Astrocyte (in vitro differentiated cells and primary cell): ENCODE data around the gene PALLD. TPM values are rescaled to one million over a fixed set of nuclear protein-coding genes. Genes with fewer than 3 reads are reported as not detected.

ENCODE experiments used
- DNase-seq: peaks from one replicate; pipeline ENCODE4 v3.0.0-alpha.2; 2010; ENCODE audit warnings: low read depth
- FAIRE-seq: peaks from 2 replicates; lab custom pipeline; 2011; peaks lifted over from hg19 to GRCh38; lab: Jason Lieb, UNC
- H2AFZ ChIP-seq: 2 replicates; pipeline ENCODE4 v1.6.0; 2012; ENCODE audit warnings: low read depth, low read length, inconsistent platforms
- H3K27ac ChIP-seq: 2 replicates; pipeline ENCODE4 v1.5.1; 2011; ENCODE audit warnings: low read depth, low read length, inconsistent platforms
- H3K27me3 ChIP-seq: 2 replicates; pipeline ENCODE4 v1.6.0; 2011; ENCODE audit warnings: low read length, inconsistent platforms; ENCODE audit not compliant: insufficient read depth
- H3K36me3 ChIP-seq: 2 replicates; pipeline ENCODE4 v1.5.1; 2011; ENCODE audit warnings: low read length, inconsistent platforms; ENCODE audit not compliant: insufficient read depth
- H3K4me1 ChIP-seq: 2 replicates; pipeline ENCODE4 v1.5.1; 2011; ENCODE audit warnings: low read length, inconsistent platforms; ENCODE audit not compliant: insufficient read depth
- H3K4me2 ChIP-seq: 2 replicates; pipeline ENCODE4 v1.6.0; 2012; ENCODE audit warnings: low read length, inconsistent platforms
- H3K4me3 ChIP-seq: 2 replicates; pipeline ENCODE4 v1.5.1; 2011; ENCODE audit warnings: low read depth, mild to moderate bottlenecking, low read length, inconsistent platforms; ENCODE audit not compliant: insufficient read depth
- H3K79me2 ChIP-seq: 2 replicates; pipeline ENCODE4 v1.6.0; 2012; ENCODE audit warnings: mild to moderate bottlenecking, low read length, inconsistent platforms; ENCODE audit not compliant: insufficient read depth
- H3K9ac ChIP-seq: 2 replicates; pipeline ENCODE4 v1.6.0; 2012; ENCODE audit warnings: mild to moderate bottlenecking, low read length, inconsistent platforms
- H3K9me3 ChIP-seq: 2 replicates; pipeline ENCODE4 v1.5.1; 2012; ENCODE audit warnings: low read depth, mild to moderate bottlenecking, low read length, inconsistent platforms; ENCODE audit not compliant: insufficient read depth
- H4K20me1 ChIP-seq: 2 replicates; pipeline ENCODE4 v1.6.0; 2012; ENCODE audit warnings: low read length, inconsistent platforms; ENCODE audit not compliant: insufficient read depth
- H3K27ac Mint-ChIP-seq: one replicate; pipeline ENCODE4 v1.8.0; 2021; ENCODE audit warnings: mild to moderate bottlenecking, mixed read lengths; ENCODE audit not compliant: unreplicated experiment
- H3K27me3 Mint-ChIP-seq: one replicate; pipeline ENCODE4 v1.8.0; 2021; ENCODE audit warnings: low read depth, mixed read lengths; ENCODE audit not compliant: unreplicated experiment
- H3K36me3 Mint-ChIP-seq: one replicate; pipeline ENCODE4 v1.8.0; 2021; ENCODE audit warnings: low read depth, mixed read lengths; ENCODE audit not compliant: unreplicated experiment
- H3K4me1 Mint-ChIP-seq: one replicate; pipeline ENCODE4 v1.8.0; 2021; ENCODE audit warnings: low read depth, mixed read lengths; ENCODE audit not compliant: unreplicated experiment
- H3K4me3 Mint-ChIP-seq: one replicate; pipeline ENCODE4 v1.8.0; 2021; ENCODE audit warnings: mild to moderate bottlenecking, moderate library complexity, mixed read lengths; ENCODE audit not compliant: unreplicated experiment
- H3K9me3 Mint-ChIP-seq: one replicate; pipeline ENCODE4 v1.8.0; 2021; ENCODE audit warnings: mild to moderate bottlenecking, mixed read lengths; ENCODE audit not compliant: unreplicated experiment
- EZH2 ChIP-seq: IDR thresholded peaks from 2 replicates; pipeline ENCODE4 v1.6.1; 2012; ENCODE audit warnings: mild to moderate bottlenecking, low read length, inconsistent platforms; ENCODE audit not compliant: insufficient read depth
- total RNA-seq: library from RNA; stranded (reverse); gene quantifications from 2 replicates; pipeline ENCODE4 v1.2.1, GENCODE V29; 2021
- TF ChIP-seq, protein P1 (sequence below): IDR thresholded peaks from 2 replicates; pipeline ENCODE4 v1.5.1; 2011; ENCODE audit warnings: low read depth, mild to moderate bottlenecking, inconsistent platforms, low read length, moderate library complexity; ENCODE audit not compliant: insufficient read depth

Gene PALLD
- total RNA-seq, 1 donor from 2014 or later: 498 TPM

DNA sequence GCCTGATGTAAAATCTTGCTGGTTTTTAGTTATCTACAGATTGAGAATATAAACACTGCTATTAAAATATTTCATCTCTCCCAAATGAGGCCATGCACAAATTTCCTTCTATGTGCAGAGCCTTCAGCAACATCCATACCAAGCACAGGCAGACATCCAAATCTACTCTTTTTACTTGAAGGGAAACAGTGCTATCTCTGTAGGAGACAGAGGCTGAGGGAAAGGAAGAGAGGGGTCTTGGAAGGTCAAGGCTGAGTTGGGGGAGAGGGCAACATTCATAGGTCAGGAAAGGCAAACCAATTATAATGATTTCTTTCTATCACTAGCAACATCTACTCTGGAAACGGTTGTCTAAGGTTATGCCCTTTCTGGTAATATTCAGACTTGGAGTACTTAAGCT is 273.0 kb downstream of the PALLD start:
- Histone ChIP-seq H3K36me3 (peaks cover 6% of the 10 kb centered on the region), H2AFZ (no peak overlapping the region), H4K20me1 (no peaks in the 10 kb centered on the region), H3K27ac (peak overlapping the region; percentile 65), H3K4me2 (peak overlapping the region; percentile 69), H3K9ac (no peak overlapping the region), H3K27me3 (no peaks in the 10 kb centered on the region), H3K9me3 (no peaks in the 10 kb centered on the region), H3K79me2 (peaks cover 6% of the 10 kb centered on the region), H3K4me3 (no peak overlapping the region), H3K4me1 (peaks cover 39% of the 10 kb centered on the region)
- Mint-ChIP-seq H3K36me3 (peaks cover 23% of the 10 kb centered on the region), H3K9me3 (no peaks in the 10 kb centered on the region), H3K4me1 (peaks cover 49% of the 10 kb centered on the region), H3K27me3 (no peaks in the 10 kb centered on the region), H3K27ac (peak overlapping the region; percentile 60), H3K4me3 (no peak overlapping the region)
- TF ChIP-seq, protein P1, sequence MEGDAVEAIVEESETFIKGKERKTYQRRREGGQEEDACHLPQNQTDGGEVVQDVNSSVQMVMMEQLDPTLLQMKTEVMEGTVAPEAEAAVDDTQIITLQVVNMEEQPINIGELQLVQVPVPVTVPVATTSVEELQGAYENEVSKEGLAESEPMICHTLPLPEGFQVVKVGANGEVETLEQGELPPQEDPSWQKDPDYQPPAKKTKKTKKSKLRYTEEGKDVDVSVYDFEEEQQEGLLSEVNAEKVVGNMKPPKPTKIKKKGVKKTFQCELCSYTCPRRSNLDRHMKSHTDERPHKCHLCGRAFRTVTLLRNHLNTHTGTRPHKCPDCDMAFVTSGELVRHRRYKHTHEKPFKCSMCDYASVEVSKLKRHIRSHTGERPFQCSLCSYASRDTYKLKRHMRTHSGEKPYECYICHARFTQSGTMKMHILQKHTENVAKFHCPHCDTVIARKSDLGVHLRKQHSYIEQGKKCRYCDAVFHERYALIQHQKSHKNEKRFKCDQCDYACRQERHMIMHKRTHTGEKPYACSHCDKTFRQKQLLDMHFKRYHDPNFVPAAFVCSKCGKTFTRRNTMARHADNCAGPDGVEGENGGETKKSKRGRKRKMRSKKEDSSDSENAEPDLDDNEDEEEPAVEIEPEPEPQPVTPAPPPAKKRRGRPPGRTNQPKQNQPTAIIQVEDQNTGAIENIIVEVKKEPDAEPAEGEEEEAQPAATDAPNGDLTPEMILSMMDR: no peak
- TF ChIP-seq EZH2: no peak
- DNase-seq (no peak), FAIRE-seq (peak; percentile 34)

DNA sequence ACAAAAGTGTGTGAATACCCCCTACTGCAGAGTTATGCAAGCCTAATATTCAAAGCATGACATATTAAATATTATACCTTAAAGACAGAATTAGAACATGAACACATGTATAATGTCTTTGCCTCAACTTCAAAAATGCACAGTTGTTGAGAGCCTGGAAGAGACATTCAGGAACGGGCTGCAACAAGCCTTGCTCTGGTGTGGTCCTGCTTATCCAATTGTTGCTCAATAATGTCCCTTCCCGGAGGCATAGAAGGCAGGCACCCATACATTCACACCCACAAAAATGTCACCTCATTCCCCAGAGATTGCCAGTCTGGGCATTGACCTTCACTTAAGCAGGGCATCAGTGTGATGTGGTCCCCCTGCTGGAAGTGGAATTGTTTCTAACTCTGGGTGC is 274.4 kb downstream of the PALLD start:
- H3K36me3 Mint-ChIP-seq: peaks cover 26% of the 10 kb centered on the region
- Histone ChIP-seq H3K4me3 (no peak overlapping the region), H3K27ac (no peak overlapping the region), H3K27me3 (no peaks in the 10 kb centered on the region), H3K9me3 (no peaks in the 10 kb centered on the region), H3K9ac (no peak overlapping the region), H4K20me1 (no peaks in the 10 kb centered on the region), H3K4me2 (no peak overlapping the region), H3K36me3 (peaks cover 6% of the 10 kb centered on the region), H3K4me1 (peaks cover 27% of the 10 kb centered on the region), H3K79me2 (peaks cover 12% of the 10 kb centered on the region), H2AFZ (no peak overlapping the region)
- H3K9me3 Mint-ChIP-seq: peaks cover under 1% of the 10 kb centered on the region
- no peak overlapping the region for H3K4me3 Mint-ChIP-seq
- DNase-seq (no peak), FAIRE-seq (no peak)
- H3K27me3 Mint-ChIP-seq: no peaks in the 10 kb centered on the region
- H3K27ac Mint-ChIP-seq: peak overlapping the region; percentile 81
- H3K4me1 Mint-ChIP-seq: peaks cover 44% of the 10 kb centered on the region
- TF ChIP-seq EZH2: no peak
- TF ChIP-seq, protein P1: no peak

DNA sequence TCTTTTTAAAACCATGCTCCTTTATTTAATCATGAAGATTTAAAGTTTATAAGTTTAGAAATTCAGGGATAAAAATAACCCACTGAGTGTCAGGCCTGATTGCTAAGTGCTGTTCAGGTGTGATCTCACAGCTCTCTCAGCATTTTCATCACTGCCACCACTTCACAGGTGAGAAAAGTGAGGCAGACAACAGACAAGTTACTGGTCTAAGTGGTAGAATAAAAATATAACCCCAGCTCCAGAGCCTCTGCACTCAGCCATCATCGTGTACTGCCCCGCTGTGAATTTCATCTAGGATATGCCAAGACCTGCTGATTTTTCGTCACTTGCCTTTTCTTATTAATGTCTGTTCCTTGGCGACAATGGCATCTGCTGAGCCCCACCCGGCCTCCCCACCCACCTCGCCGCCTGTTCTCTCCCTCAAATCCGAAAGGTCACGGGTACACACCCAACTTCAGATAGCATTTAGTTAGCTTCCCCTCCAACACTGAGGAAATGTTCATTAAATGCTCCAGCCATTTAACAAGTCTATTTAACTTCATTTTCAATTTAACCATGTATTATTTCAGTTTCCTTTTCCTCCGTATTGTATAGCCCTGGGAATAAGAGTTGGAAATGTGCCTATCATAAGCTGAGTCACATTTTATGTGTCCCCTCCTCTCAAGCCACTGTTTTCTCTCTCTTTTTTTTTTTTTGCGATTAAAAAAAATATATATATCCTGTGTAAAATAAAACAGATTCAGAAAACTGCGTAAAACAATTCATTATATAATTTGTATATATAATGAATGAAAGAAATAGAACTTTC is 276.7 kb downstream of the PALLD start:
- Mint-ChIP-seq H3K27ac (no peak overlapping the region), H3K9me3 (peaks cover 9% of the 10 kb centered on the region), H3K4me3 (no peak overlapping the region), H3K4me1 (peaks cover 27% of the 10 kb centered on the region), H3K27me3 (no peaks in the 10 kb centered on the region), H3K36me3 (peaks cover 35% of the 10 kb centered on the region)
- H3K9ac ChIP-seq: no peak overlapping the region
- no peak for FAIRE-seq
- peaks cover 20% of the 10 kb centered on the region for H3K79me2 ChIP-seq
- H3K9me3 ChIP-seq: no peaks in the 10 kb centered on the region
- H3K4me2 ChIP-seq: no peak overlapping the region
- H3K4me3 ChIP-seq: no peak overlapping the region
- DNase-seq: no peak
- no peaks in the 10 kb centered on the region for H3K27me3 ChIP-seq
- TF ChIP-seq EZH2: no peak
- TF ChIP-seq, protein P1: no peak
- H4K20me1 ChIP-seq: no peaks in the 10 kb centered on the region
- peaks cover 16% of the 10 kb centered on the region for H3K4me1 ChIP-seq
- H2AFZ ChIP-seq: no peak overlapping the region
- no peak overlapping the region for H3K27ac ChIP-seq
- no peaks in the 10 kb centered on the region for H3K36me3 ChIP-seq
